Testis (tissue), 5 donors: ENCODE data around the gene DZIP1L. TPM values are rescaled to one million over a fixed set of nuclear protein-coding genes. Genes with fewer than 3 reads are reported as not detected.

Experiments
- DNase-seq: peaks from one replicate; pipeline ENCODE4 v3.0.0-alpha.2; 2019
- H3K27ac ChIP-seq, 2 donors: fragments of 200-600 bp; sonication (generic); one replicate each; pipeline ENCODE4 v1.5.1; 2019
- H3K27me3 ChIP-seq: fragments of 200-600 bp; sonication (generic); one replicate; pipeline ENCODE4 v1.5.1; 2019
- H3K36me3 ChIP-seq: fragments of 200-600 bp; sonication (generic); one replicate; pipeline ENCODE4 v1.5.1; 2017; ENCODE audit warnings: low read depth; ENCODE audit errors: missing control alignments
- H3K4me1 ChIP-seq: fragments of 200-600 bp; sonication (generic); one replicate; pipeline ENCODE4 v1.5.1; 2019
- H3K4me3 ChIP-seq, 2 donors: fragments of 200-600 bp; sonication (generic); one replicate each; pipeline ENCODE4 v1.5.1; 2017 to 2019
- H3K9me3 ChIP-seq: fragments of 200-600 bp; sonication (generic); one replicate; pipeline ENCODE4 v1.5.1; 2017
- CTCF ChIP-seq, 3 experiments: fragments of 450-650 bp in 2 of 3; fragments of 200-600 bp in 1 of 3; sonication (generic) in 1 of 3; IDR thresholded peaks; one replicate each; pipeline ENCODE4 v1.5.1; 2016 to 2019; ENCODE audit warnings: antibody characterized with exemption in 3 of 3, mild to moderate bottlenecking in 2 of 3, moderate library complexity in 1 of 3
- POLR2A ChIP-seq: fragments of 450-650 bp; IDR thresholded peaks from one replicate; pipeline ENCODE4 v1.6.1; 2017; ENCODE audit warnings: antibody characterized with exemption, mild to moderate bottlenecking, moderate library complexity
- WGBS, 2 donors: methylation state at CpG; one replicate each; pipeline ENCODE4 v1.1.5; 2018; 5-methylcytosine and 5-hydroxymethylcytosine counted together
- intact Hi-C: fragments of 100-400 bp; cut with DNase I; formaldehyde crosslinking; loops from one replicate; pipeline ENCODE4 v1.15.1; 2023; ENCODE audit warnings: low total_unique reads
- long read RNA-seq, 2 donors: transcript quantifications; one replicate each; lab custom pipeline, GENCODE V29; 2026
- polyA plus RNA-seq: library from polyadenylated mRNA; stranded (reverse); fragments of 350-450 nt; fragmentation: Illumina TruSeq; extraction: RNeasy Lipid Tissue Mini Kit (QIAGEN cat#74804); gene quantifications from one replicate; pipeline ENCODE4 v1.2.3, GENCODE V29; 2014; ENCODE audit warnings: low read depth, low replicate concordance; ENCODE audit not compliant: insufficient read depth
- total RNA-seq, 2 donors: library from RNA; depleted of rRNA; stranded (reverse); fragments of >200 nt; gene quantifications; one replicate each; pipeline ENCODE4 v1.2.3, GENCODE V29; 2016

The DZIP1L gene
- total RNA-seq (10 to 100 TPM; 22.1 to 24.6 TPM), polyA plus RNA-seq (6.6 TPM)
- long read RNA-seq, donor 1: 0 reads
- long read RNA-seq, donor 2: 0 reads

GRCh38 chr3:138114988-138115971 lies at the start of gene DZIP1L:
Gene DZIP1L (minus strand): TSS chr3:138115608. CDS start chr3:138103971, 11,637 bp downstream.
- peaks cover 3% of the 10 kb centered on the region for H3K4me1 ChIP-seq
- peak within 1 kb of the TSS; percentile 78 to 89 for H3K4me3 ChIP-seq
- DNase-seq: peak; percentile 80
- no peaks in the 10 kb centered on the region for H3K36me3 ChIP-seq
- peak within 1 kb of the TSS; percentile 92 to 94 for H3K27ac ChIP-seq
- H3K27me3 ChIP-seq: no peaks in the 10 kb centered on the region
- 0 to 1% methylated on average over 44 to 65 of the region's 86 CpGs for WGBS, 2 donors
- intact Hi-C loops: loop anchor here (5.0 kb wide), 1 partner anchor 43 kb away; no protein-coding TSS in a partner anchor
- no peaks in the 10 kb centered on the region for H3K9me3 ChIP-seq
- TF ChIP-seq CTCF (IDR thresholded peaks at IDR 0.05) (peak; percentile 41 to 50 (median 42)), POLR2A (no peak)

- DNase-seq: no peak
- no peaks in the 10 kb centered on the region for H3K4me1 ChIP-seq
- TF ChIP-seq CTCF (IDR thresholded peaks at IDR 0.05) (no peak), POLR2A (no peak)
- 94 to 100% methylated on average over 2 of the region's 2 CpGs for WGBS, 2 donors
- no peaks in the 10 kb centered on the region for H3K27me3 ChIP-seq
- H3K9me3 ChIP-seq: no peaks in the 10 kb centered on the region
- H3K27ac ChIP-seq: no peak overlapping the region
- no peaks in the 10 kb centered on the region for H3K36me3 ChIP-seq
- intact Hi-C loops: no loop called here
- no peak overlapping the region for H3K4me3 ChIP-seq
Measured at GRCh38 chr3:138165061-138165460, 49.7 kb upstream of the DZIP1L start.

GRCh38 chr3:138157743-138158142 lies 42.3 kb upstream of the DZIP1L start:
- DNase-seq: no peak
- H3K36me3 ChIP-seq: no peaks in the 10 kb centered on the region
- no peak overlapping the region for H3K4me3 ChIP-seq
- no peaks in the 10 kb centered on the region for H3K9me3 ChIP-seq
- H3K27ac ChIP-seq: no peak overlapping the region
- 96 to 100% methylated on average over 4 of the region's 4 CpGs for WGBS, 2 donors
- TF ChIP-seq CTCF (IDR thresholded peaks at IDR 0.05) (no peak), POLR2A (no peak)
- H3K27me3 ChIP-seq: no peaks in the 10 kb centered on the region
- no peaks in the 10 kb centered on the region for H3K4me1 ChIP-seq
- intact Hi-C loops: no loop called here

GRCh38 chr3:138154534-138154933 lies 39.1 kb upstream of the DZIP1L start:
- H3K4me3 ChIP-seq: no peak overlapping the region
- no peaks in the 10 kb centered on the region for H3K9me3 ChIP-seq
- H3K27ac ChIP-seq: no peak overlapping the region
- intact Hi-C loops: no loop called here
- H3K27me3 ChIP-seq: no peaks in the 10 kb centered on the region
- DNase-seq: no peak
- H3K36me3 ChIP-seq: no peaks in the 10 kb centered on the region
- TF ChIP-seq CTCF (IDR thresholded peaks at IDR 0.05) (no peak), POLR2A (no peak)
- H3K4me1 ChIP-seq: no peaks in the 10 kb centered on the region
